22Rv1 (cell line): ENCODE data around the gene PGM5.

Experiments
- ZFX ChIP-seq: fragments of 450-650 bp; IDR thresholded peaks from 2 replicates; pipeline ENCODE4 v1.6.1; 2017; ENCODE audit warnings: antibody characterized with exemption, borderline replicate concordance
- TF ChIP-seq, protein P1 (sequence below): fragments of 450-650 bp; IDR thresholded peaks from 2 replicates; pipeline ENCODE4 v1.5.1; 2017; ENCODE audit warnings: mild to moderate bottlenecking

- TF ChIP-seq, protein P1, sequence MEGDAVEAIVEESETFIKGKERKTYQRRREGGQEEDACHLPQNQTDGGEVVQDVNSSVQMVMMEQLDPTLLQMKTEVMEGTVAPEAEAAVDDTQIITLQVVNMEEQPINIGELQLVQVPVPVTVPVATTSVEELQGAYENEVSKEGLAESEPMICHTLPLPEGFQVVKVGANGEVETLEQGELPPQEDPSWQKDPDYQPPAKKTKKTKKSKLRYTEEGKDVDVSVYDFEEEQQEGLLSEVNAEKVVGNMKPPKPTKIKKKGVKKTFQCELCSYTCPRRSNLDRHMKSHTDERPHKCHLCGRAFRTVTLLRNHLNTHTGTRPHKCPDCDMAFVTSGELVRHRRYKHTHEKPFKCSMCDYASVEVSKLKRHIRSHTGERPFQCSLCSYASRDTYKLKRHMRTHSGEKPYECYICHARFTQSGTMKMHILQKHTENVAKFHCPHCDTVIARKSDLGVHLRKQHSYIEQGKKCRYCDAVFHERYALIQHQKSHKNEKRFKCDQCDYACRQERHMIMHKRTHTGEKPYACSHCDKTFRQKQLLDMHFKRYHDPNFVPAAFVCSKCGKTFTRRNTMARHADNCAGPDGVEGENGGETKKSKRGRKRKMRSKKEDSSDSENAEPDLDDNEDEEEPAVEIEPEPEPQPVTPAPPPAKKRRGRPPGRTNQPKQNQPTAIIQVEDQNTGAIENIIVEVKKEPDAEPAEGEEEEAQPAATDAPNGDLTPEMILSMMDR: no peak
- no peak for TF ChIP-seq ZFX
Observed at GRCh38 chr9:68552700-68553476, 196.5 kb downstream of the PGM5 start.
